B cell (primary cell): ENCODE results near the gene RCBTB2. TPM values are rescaled to one million over a fixed set of nuclear protein-coding genes. Genes with fewer than 3 reads are reported as not detected.
A peak's percentile ranks its signal among the peaks of the same experiment; 100 is the strongest.

Experiments used
- ATAC-seq: fragments of 200-7000 bp; cut with Tn5 transposase; one replicate; pipeline ENCODE4 v1.10.0; 2021; ENCODE audit warnings: low read depth, mild to moderate bottlenecking, moderate number of reproducible peaks, moderate library complexity
- CTCF ChIA-PET: fragments of 350-600 bp; sonication (Branson Sonifier 250); formaldehyde crosslinking; loops from one replicate; lab custom pipeline; 2021; ENCODE audit warnings: antibody characterized with exemption, inconsistent platforms; lab: Charles Lee
- POLR2A ChIA-PET: fragments of 350-600 bp; sonication (Branson Sonifier 250); formaldehyde crosslinking; loops from one replicate; lab custom pipeline; 2021; ENCODE audit warnings: antibody characterized with exemption; lab: Charles Lee
- DNase-seq: peaks from one replicate; pipeline ENCODE4 v3.0.0; 2013
- H2AFZ ChIP-seq: 2 replicates; pipeline ENCODE4 v1.6.1; 2012; ENCODE audit warnings: mild to moderate bottlenecking, low read depth, low read length; ENCODE audit not compliant: insufficient read depth, poor library complexity, severe bottlenecking
- H3K27ac ChIP-seq, 2 donors: 1 replicate in 1 of 2; 2 replicates in 1 of 2; pipeline ENCODE4 v1.5.1; 2012 to 2013; ENCODE audit warnings: low read length in 2 of 2, mild to moderate bottlenecking in 2 of 2, moderate library complexity in 1 of 2
- H3K27me3 ChIP-seq, 4 experiments: fragments of 200-600 bp in 1 of 4; sonication (generic) in 1 of 4; replicated peaks in 1 of 4; 1 replicate in 2 of 4; 2 replicates in 2 of 4; pipeline versions ENCODE4 v1.6.1 to v1.7.0; 2013 to 2016; ENCODE audit warnings: low read length in 3 of 4, mild to moderate bottlenecking in 2 of 4, mixed read lengths in 1 of 4, moderate library complexity in 1 of 4; ENCODE audit not compliant: insufficient read depth in 4 of 4, control insufficient read depth in 3 of 4; ENCODE audit errors: control extremely low read depth in 1 of 4
- H3K36me3 ChIP-seq, 2 experiments: replicated peaks in 1 of 2; 1 replicate in 1 of 2; 2 replicates in 1 of 2; pipeline versions ENCODE4 v1.6.1 to v1.7.1; 2013; ENCODE audit warnings: low read length in 1 of 2; ENCODE audit not compliant: insufficient read depth in 2 of 2, control insufficient read depth in 1 of 2; ENCODE audit errors: control extremely low read depth in 1 of 2, extremely low read depth in 1 of 2
- H3K4me1 ChIP-seq, 2 donors: fragments of 200-600 bp in 1 of 2; sonication (generic) in 1 of 2; 1 replicate in 1 of 2; 2 replicates in 1 of 2; pipeline versions ENCODE4 v1.5.1 to v1.6.1; 2013 to 2017; ENCODE audit warnings: low read length in 2 of 2; ENCODE audit not compliant: control insufficient read depth in 2 of 2, insufficient read depth in 2 of 2
- H3K4me2 ChIP-seq: replicated peaks from 2 replicates; pipeline ENCODE3; 2012; ENCODE audit warnings: mild to moderate bottlenecking, low read depth, low read length; ENCODE audit not compliant: poor library complexity, severe bottlenecking
- H3K4me3 ChIP-seq, 5 experiments: fragments of 200-600 bp in 1 of 5; sonication (generic) in 1 of 5; 1 replicate in 3 of 5; 2 replicates in 2 of 5; pipeline versions ENCODE4 v1.5.1 to v1.7.0; 2011 to 2016; ENCODE audit warnings: low read length in 4 of 5, mild to moderate bottlenecking in 4 of 5, low read depth in 2 of 5, control low read depth in 1 of 5, moderate library complexity in 1 of 5; ENCODE audit not compliant: insufficient read depth in 1 of 5; ENCODE audit errors: control extremely low read depth in 1 of 5, extremely low read depth in 1 of 5
- H3K79me2 ChIP-seq: fragments of 200-600 bp; sonication (generic); one replicate; pipeline ENCODE4 v1.6.0; 2016; ENCODE audit warnings: low read length; ENCODE audit not compliant: control insufficient read depth, insufficient read depth
- H3K9ac ChIP-seq: fragments of 200-600 bp; sonication (generic); 2 replicates; pipeline ENCODE4 v1.6.1; 2017; ENCODE audit warnings: mild to moderate bottlenecking, low read length, moderate library complexity
- H3K9me3 ChIP-seq, 3 donors: one replicate each; pipeline versions ENCODE4 v1.6.1 to v1.7.1; 2013; ENCODE audit warnings: low read length in 2 of 3; ENCODE audit not compliant: control insufficient read depth in 2 of 3, insufficient read depth in 1 of 3; ENCODE audit errors: control extremely low read depth in 1 of 3
- H4K20me1 ChIP-seq: 2 replicates; pipeline ENCODE4 v1.6.0; 2012; ENCODE audit warnings: mild to moderate bottlenecking, low read length; ENCODE audit not compliant: insufficient read depth, control insufficient read depth, poor library complexity, severe bottlenecking
- H3K27ac Mint-ChIP-seq: one replicate; pipeline ENCODE4 v1.8.0; 2021; ENCODE audit warnings: mixed read lengths
- H3K27me3 Mint-ChIP-seq: one replicate; pipeline ENCODE4 v1.8.0; 2021; ENCODE audit warnings: mixed read lengths
- H3K4me1 Mint-ChIP-seq: one replicate; pipeline ENCODE4 v1.8.0; 2021; ENCODE audit warnings: mixed read lengths
- H3K4me3 Mint-ChIP-seq: one replicate; pipeline ENCODE4 v1.8.0; 2021; ENCODE audit warnings: mixed read lengths
- H3K9me3 Mint-ChIP-seq: one replicate; pipeline ENCODE4 v1.8.0; 2022; ENCODE audit warnings: mixed read lengths; ENCODE audit not compliant: insufficient read depth
- CTCF ChIP-seq: fragments of 200-600 bp; IDR thresholded peaks from one replicate; pipeline ENCODE4 v1.8.0; 2022; ENCODE audit warnings: antibody characterized with exemption, mild to moderate bottlenecking
- EZH2 ChIP-seq: IDR thresholded peaks from 2 replicates; pipeline ENCODE4 v1.6.1; 2012; ENCODE audit warnings: borderline replicate concordance, low read depth, mild to moderate bottlenecking, moderate library complexity, low read length; ENCODE audit not compliant: insufficient read depth, poor library complexity, severe bottlenecking
- WGBS: methylation state at CpG from one replicate; pipeline ENCODE4 v1.1.5; 2013; ENCODE audit warnings: missing lambda C conversion rate; ENCODE audit not compliant: insufficient coverage; 5-methylcytosine and 5-hydroxymethylcytosine counted together
- intact Hi-C: fragments of 100-400 bp; cut with micrococcal nuclease; formaldehyde crosslinking; loops from one replicate; pipeline ENCODE4 v1.10.0; 2022
- polyA plus RNA-seq: library from polyadenylated mRNA; depleted of rRNA; stranded (reverse); fragments of >200 nt; gene quantifications from 2 replicates; pipeline ENCODE4 v1.2.3, GENCODE V29; 2012
- total RNA-seq, 2 donors: library from RNA; stranded (reverse); fragments of 120-200 nt in 1 of 2; gene quantifications; 1 replicate in 1 of 2; 2 replicates in 1 of 2; pipeline versions ENCODE4 v1.2.3 to v1.2.4, GENCODE V29; 2013 to 2022

Gene RCBTB2
- total and polyA plus RNA-seq, 2 donors (not counting 1 experiment from before 2014, with no cell fraction given), result 1.4 to 2.7 TPM

- WGBS, result 100% methylated on average over 3 of the region's 8 CpGs
- no peaks in the 10 kb centered on the region for H3K36me3 ChIP-seq
- no peak for TF ChIP-seq CTCF
- TF ChIP-seq EZH2, result no peak
- H3K4me2 ChIP-seq, result peak overlapping the region; percentile 65
- no peaks in the 10 kb centered on the region for H3K79me2 ChIP-seq
- no peak overlapping the region for H3K27ac Mint-ChIP-seq
- H3K4me1 ChIP-seq, result peaks cover 40% of the 10 kb centered on the region in 2 donors
- H3K4me3 Mint-ChIP-seq, result no peak overlapping the region
- CTCF ChIA-PET, result interaction anchor here (1.1 to 2.5 kb wide), 2 partner anchors 14 to 76 kb away, joined by 3 to 14 read pairs; no protein-coding TSS in a partner anchor
- DNase-seq (no peak), ATAC-seq (no peak)
- H3K27me3 Mint-ChIP-seq, result peaks cover 33% of the 10 kb centered on the region
- no peak overlapping the region for H3K27ac ChIP-seq
- H3K9me3 ChIP-seq, result peaks cover 0 to 13% (median 0%) of the 10 kb centered on the region in 3 donors
- H3K4me3 ChIP-seq, result no peak overlapping the region
- no peak overlapping the region for H2AFZ ChIP-seq
- peaks cover 13% of the 10 kb centered on the region for H4K20me1 ChIP-seq
- intact Hi-C loops, result loop anchor here (1.0 kb wide), 2 partner anchors 12 to 28 kb away; no protein-coding TSS in a partner anchor
- no peaks in the 10 kb centered on the region for H3K9me3 Mint-ChIP-seq
- POLR2A ChIA-PET, result no interaction called here
- H3K27me3 ChIP-seq, result peaks cover 0 to 47% (median 7%) of the 10 kb centered on the region in 4 experiments
- H3K9ac ChIP-seq, result no peak overlapping the region
- H3K4me1 Mint-ChIP-seq, result peaks cover 53% of the 10 kb centered on the region
These were observed 28.3 kb downstream of the RCBTB2 start for GRCh38 chr13:48504606-48505005.

GRCh38 chr13:48502601-48503319 lies 30.1 kb downstream of the RCBTB2 start:
- Mint-ChIP-seq H3K27ac (no peak overlapping the region), H3K4me3 (no peak overlapping the region), H3K9me3 (no peaks in the 10 kb centered on the region), H3K27me3 (peaks cover 40% of the 10 kb centered on the region), H3K4me1 (peaks cover 53% of the 10 kb centered on the region)
- Histone ChIP-seq H3K9me3 (peaks cover 0 to 7% (median 0%) of the 10 kb centered on the region in 3 donors), H3K79me2 (no peaks in the 10 kb centered on the region), H3K4me1 (peaks cover 40% of the 10 kb centered on the region in 2 donors), H3K36me3 (no peaks in the 10 kb centered on the region), H2AFZ (no peak overlapping the region), H3K9ac (no peak overlapping the region), H3K27me3 (peaks cover 0 to 40% (median 7%) of the 10 kb centered on the region in 4 experiments), H3K27ac (no peak overlapping the region), H4K20me1 (peaks cover 13% of the 10 kb centered on the region), H3K4me3 (no peak overlapping the region), H3K4me2 (no peak overlapping the region)
- ATAC-seq, result no peak
- DNase-seq, result no peak
- intact Hi-C loops, result no loop called here
- 99% methylated on average over 11 of the region's 19 CpGs for WGBS
- TF ChIP-seq CTCF, result no peak
- ChIA-PET POLR2A (no interaction called here), CTCF (no interaction called here)
